Activated effector memory CD4-positive, alpha-beta T cell treated with Interleukin-2 at 50 U/mL for 16 hours (primary cell): ENCODE measurements around the gene ARHGEF37.
"Not testable (repeated sequence)": the region's sequence is repeated elsewhere in the genome, so short reads cannot be mapped to it uniquely, and the experiment has no call there.

Source experiments
- DNase-seq: peaks from one replicate; pipeline ENCODE4 v3.0.0-alpha.2; 2020

ARHGEF37 gene

GRCh38 chr5:149567226-149567625 lies 14.1 kb upstream of the ARHGEF37 start:
- DNase-seq, result no peak

- no peak for DNase-seq
These were observed 9.1 kb upstream of the ARHGEF37 start for GRCh38 chr5:149572170-149572569.

- no peak for DNase-seq
These were observed 8.6 kb upstream of the ARHGEF37 start for GRCh38 chr5:149572576-149573231.

GRCh38 chr5:149575131-149575530 lies 6.2 kb upstream of the ARHGEF37 start:
- no peak for DNase-seq

- DNase-seq, result no peak
These were observed 5.3 kb upstream of the ARHGEF37 start for GRCh38 chr5:149576021-149576420.

- no peak for DNase-seq
These were observed 2.4 kb upstream of the ARHGEF37 start for GRCh38 chr5:149578896-149579295.

- no peak for DNase-seq
These were observed 498 bp upstream of the ARHGEF37 start for GRCh38 chr5:149580808-149581191.

GRCh38 chr5:149581931-149582768 lies 852 bp downstream of the ARHGEF37 start:
- no peak for DNase-seq

- DNase-seq, result no peak
These were observed 2.1 kb downstream of the ARHGEF37 start for GRCh38 chr5:149583394-149583793.

- no peak for DNase-seq
These were observed 2.8 kb downstream of the ARHGEF37 start for GRCh38 chr5:149584121-149584520.

- no peak for DNase-seq
These were observed 4.6 kb downstream of the ARHGEF37 start for GRCh38 chr5:149585910-149586309.

- no peak for DNase-seq
These were observed 5.5 kb downstream of the ARHGEF37 start for GRCh38 chr5:149586708-149587318.

- DNase-seq, result no peak
These were observed 7.6 kb downstream of the ARHGEF37 start for GRCh38 chr5:149588936-149589335.

GRCh38 chr5:149593370-149593769 lies 12.1 kb downstream of the ARHGEF37 start:
- no peak for DNase-seq

GRCh38 chr5:149594206-149594895 lies 13.1 kb downstream of the ARHGEF37 start:
- no peak for DNase-seq

GRCh38 chr5:149595105-149595504 lies 13.8 kb downstream of the ARHGEF37 start:
- DNase-seq, result not testable (repeated sequence)

- DNase-seq, result no peak
These were observed 15.4 kb downstream of the ARHGEF37 start for GRCh38 chr5:149596712-149597111.

- no peak for DNase-seq
These were observed 16.3 kb downstream of the ARHGEF37 start for GRCh38 chr5:149597618-149598017.

- DNase-seq, result not testable (repeated sequence)
These were observed 16.9 kb downstream of the ARHGEF37 start for GRCh38 chr5:149598234-149598633.

GRCh38 chr5:149598966-149599365 lies 17.7 kb downstream of the ARHGEF37 start:
- DNase-seq, result no peak

- no peak for DNase-seq
These were observed 18.1 kb downstream of the ARHGEF37 start for GRCh38 chr5:149599375-149599774.

GRCh38 chr5:149600932-149601331 lies 19.6 kb downstream of the ARHGEF37 start:
- no peak for DNase-seq

- no peak for DNase-seq
These were observed 21.9 kb downstream of the ARHGEF37 start for GRCh38 chr5:149603210-149603609.
